SK-N-SH (cell line): ENCODE measurements around the gene TGFA.

Experiments used
- CTCF ChIP-seq: fragments of 200-600 bp; sonication (generic); IDR thresholded peaks from 2 replicates; pipeline ENCODE4 v1.6.1; 2017; ENCODE audit warnings: antibody characterized with exemption, mild to moderate bottlenecking, moderate library complexity
- EZH2phosphoT487 ChIP-seq: fragments of 200-600 bp; sonication (generic); IDR thresholded peaks from 2 replicates; pipeline ENCODE4 v1.6.1; 2017; ENCODE audit warnings: low read depth, mixed run types, mild to moderate bottlenecking, antibody characterized with exemption, moderate library complexity, borderline replicate concordance
- MXI1 ChIP-seq: IDR thresholded peaks from 2 replicates; pipeline ENCODE4 v1.6.1; 2012; ENCODE audit warnings: mild to moderate bottlenecking, low read depth, low read length, improper control_type of control experiment
- RXRA ChIP-seq: IDR thresholded peaks from 2 replicates; pipeline ENCODE4 v1.4.0; 2012; ENCODE audit warnings: low read depth, mild to moderate bottlenecking, borderline replicate concordance
- SIN3A ChIP-seq: IDR thresholded peaks from 2 replicates; pipeline ENCODE4 v1.6.1; 2012; ENCODE audit warnings: low read depth, mild to moderate bottlenecking, low read length, moderate library complexity, borderline replicate concordance
- SMC3 ChIP-seq: IDR thresholded peaks from 2 replicates; pipeline ENCODE4 v1.6.1; 2012; ENCODE audit warnings: low read depth, low read length, improper control_type of control experiment
- TAF1 ChIP-seq: IDR thresholded peaks from 2 replicates; pipeline ENCODE4 v1.6.1; 2012; ENCODE audit warnings: low read depth, mild to moderate bottlenecking, low read length, moderate library complexity, borderline replicate concordance
- YY1 ChIP-seq: IDR thresholded peaks from 2 replicates; pipeline ENCODE4 v1.4.0; 2012; ENCODE audit warnings: low read depth, mild to moderate bottlenecking

- TF ChIP-seq CTCF = no peak
- no peak for TF ChIP-seq EZH2phosphoT487
- no peak for TF ChIP-seq RXRA
- TF ChIP-seq SMC3 = no peak
- no peak for TF ChIP-seq MXI1
- TF ChIP-seq SIN3A = no peak
- TF ChIP-seq YY1 = no peak
- TF ChIP-seq TAF1 = no peak
Observed at GRCh38 chr2:70418514-70418913, 135.1 kb downstream of the TGFA start.
